GM18870 (cell line): ENCODE data around the gene CCR7.

Source experiments
- ATAC-seq: cut with Tn5 transposase; IDR thresholded peaks from one replicate; pipeline ENCODE4 v1.9.1; 2021; ENCODE audit warnings: moderate library complexity; ENCODE audit not compliant: unreplicated experiment

CCR7 gene

DNA sequence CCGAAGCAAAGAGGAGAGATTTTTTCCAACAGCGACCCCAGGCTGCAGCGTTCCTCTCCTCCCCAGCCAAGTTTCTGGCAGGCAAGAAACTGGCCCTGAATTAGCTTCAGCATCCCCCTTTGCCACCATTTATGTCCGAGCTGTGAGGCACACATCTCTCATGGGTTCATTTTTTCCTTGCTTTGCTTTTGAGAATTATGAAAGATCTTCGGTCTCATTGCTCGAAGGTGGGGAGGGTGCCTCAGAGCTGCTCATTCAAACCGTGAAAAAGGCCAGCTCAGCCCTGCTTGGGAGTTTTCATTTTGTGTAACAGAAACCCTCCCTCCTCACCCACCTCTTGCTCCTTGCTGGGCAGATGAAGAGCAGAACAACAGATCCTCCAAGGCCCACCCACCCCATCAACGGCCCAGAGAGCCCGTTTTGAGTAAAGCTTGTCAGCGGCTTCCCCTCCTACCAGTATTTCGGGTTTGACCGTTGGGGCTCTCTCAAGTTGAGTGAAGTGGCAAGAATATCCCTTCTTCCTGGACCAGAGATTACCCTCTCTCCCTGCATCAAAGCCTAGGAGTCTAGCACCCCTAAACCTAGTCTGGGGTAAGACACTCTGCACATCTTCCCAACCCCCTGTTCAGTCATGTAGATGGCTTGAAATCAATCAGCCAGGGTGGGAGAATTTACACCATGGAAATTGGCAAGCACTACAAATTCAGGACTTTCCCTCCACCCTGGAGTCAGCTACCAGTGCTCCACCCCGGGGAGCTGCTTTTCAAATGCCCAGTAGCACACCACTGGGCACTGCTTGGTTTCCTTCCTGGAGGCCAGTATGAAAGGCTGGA, 1.8 kb downstream of the CCR7 start:
- no peak for ATAC-seq

DNA sequence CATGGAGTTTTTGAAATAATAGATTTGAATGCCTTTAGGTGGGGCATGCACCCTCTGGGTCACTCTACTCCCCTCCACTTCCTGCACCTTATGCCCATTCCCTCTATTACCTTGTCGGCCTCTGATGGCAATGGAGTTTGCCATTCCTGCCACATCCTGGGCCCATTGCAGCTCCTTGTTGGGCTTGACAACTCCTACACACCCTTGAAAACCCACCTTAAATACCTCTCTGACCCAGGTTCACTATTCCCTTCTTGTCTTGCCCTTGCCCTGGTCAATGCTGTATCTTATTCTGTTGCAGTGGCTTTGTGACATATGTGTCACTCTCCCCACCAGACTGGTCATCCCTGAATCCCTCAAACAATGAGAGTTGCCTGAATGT, 2.4 kb downstream of the CCR7 start:
- ATAC-seq, result no peak

GRCh38 chr17:40561871-40562611, 3.2 kb downstream of the CCR7 start:
- peak; percentile 30 for ATAC-seq

GRCh38 chr17:40561294-40561870, 3.9 kb downstream of the CCR7 start:
- peak; percentile 35 for ATAC-seq

- peak; percentile 47 for ATAC-seq
Measured at GRCh38 chr17:40560592-40561293, 4.5 kb downstream of the CCR7 start.

GRCh38 chr17:40559954-40560591, 5.2 kb downstream of the CCR7 start:
- ATAC-seq, result no peak

- no peak for ATAC-seq
Measured at GRCh38 chr17:40559564-40559916, 5.7 kb downstream of the CCR7 start.

GRCh38 chr17:40558890-40559563, 6.2 kb downstream of the CCR7 start:
- no peak for ATAC-seq

GRCh38 chr17:40558300-40558889, 6.9 kb downstream of the CCR7 start:
- no peak for ATAC-seq

GRCh38 chr17:40557531-40558299, 7.6 kb downstream of the CCR7 start:
- no peak for ATAC-seq

DNA sequence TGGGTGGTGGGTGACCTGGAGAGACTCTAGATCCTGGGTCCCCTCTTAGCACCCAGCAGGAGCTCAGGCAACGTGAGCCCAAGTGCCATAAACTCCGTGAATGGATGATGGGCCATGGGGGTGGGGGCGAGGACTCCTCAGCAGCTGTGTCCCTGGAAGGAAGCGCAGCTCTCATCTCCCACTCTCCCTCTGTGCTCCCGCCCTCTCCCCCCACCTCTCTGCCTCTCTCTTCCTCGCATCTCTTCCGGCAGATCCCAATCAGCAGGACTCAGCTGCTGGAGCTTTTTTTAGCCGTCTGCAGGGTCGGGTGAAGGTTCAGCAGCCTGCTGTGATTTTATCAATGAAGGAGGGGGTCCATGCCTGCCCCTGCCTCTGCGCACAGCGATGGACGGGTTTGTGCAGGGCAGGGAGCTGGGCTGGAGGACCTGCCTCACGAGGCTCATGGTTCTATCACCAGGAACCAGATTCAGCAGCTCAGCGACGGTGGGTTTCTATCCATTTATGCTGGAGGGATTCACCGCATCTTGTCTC, 8.3 kb downstream of the CCR7 start:
- no peak for ATAC-seq

DNA sequence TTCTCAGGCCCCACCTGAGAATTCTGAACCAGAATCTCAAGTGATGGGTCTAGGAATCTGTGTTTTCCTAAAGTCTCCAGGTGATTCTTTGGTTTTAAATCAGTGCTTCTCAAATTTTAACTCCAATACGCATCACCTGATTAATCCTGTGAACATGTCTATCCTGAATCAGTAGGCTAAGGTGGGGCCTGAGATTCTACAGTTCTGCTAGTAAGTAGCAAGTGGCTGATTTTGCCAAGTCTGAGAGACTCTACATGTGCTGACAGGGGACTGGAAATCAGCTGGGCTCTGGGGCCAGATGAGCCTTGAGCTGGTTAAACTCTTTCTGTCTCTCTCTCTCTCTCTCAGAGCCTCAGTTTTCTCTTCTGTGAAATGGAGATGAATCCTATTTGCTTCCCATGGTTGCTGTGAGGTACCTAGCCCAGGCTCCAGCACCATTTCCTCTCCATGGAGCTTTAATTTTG, 9.0 kb downstream of the CCR7 start:
- ATAC-seq, result no peak

- ATAC-seq, result no peak
Measured at GRCh38 chr17:40555296-40556190, 9.7 kb downstream of the CCR7 start.

GRCh38 chr17:40554646-40555295, 10.5 kb downstream of the CCR7 start:
- ATAC-seq, result no peak

- ATAC-seq, result no peak
Measured at GRCh38 chr17:40553694-40554534, 11.4 kb downstream of the CCR7 start.
